HG03469 (cell line): ENCODE measurements around the gene TMEM106C.

Source experiments
- ATAC-seq: cut with Tn5 transposase; IDR thresholded peaks from one replicate; pipeline ENCODE4 v1.9.1; 2021; ENCODE audit warnings: mild to moderate bottlenecking, moderate library complexity, moderate number of reproducible peaks; ENCODE audit not compliant: unreplicated experiment

TMEM106C gene, protein sequence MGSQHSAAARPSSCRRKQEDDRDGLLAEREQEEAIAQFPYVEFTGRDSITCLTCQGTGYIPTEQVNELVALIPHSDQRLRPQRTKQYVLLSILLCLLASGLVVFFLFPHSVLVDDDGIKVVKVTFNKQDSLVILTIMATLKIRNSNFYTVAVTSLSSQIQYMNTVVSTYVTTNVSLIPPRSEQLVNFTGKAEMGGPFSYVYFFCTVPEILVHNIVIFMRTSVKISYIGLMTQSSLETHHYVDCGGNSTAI

DNA sequence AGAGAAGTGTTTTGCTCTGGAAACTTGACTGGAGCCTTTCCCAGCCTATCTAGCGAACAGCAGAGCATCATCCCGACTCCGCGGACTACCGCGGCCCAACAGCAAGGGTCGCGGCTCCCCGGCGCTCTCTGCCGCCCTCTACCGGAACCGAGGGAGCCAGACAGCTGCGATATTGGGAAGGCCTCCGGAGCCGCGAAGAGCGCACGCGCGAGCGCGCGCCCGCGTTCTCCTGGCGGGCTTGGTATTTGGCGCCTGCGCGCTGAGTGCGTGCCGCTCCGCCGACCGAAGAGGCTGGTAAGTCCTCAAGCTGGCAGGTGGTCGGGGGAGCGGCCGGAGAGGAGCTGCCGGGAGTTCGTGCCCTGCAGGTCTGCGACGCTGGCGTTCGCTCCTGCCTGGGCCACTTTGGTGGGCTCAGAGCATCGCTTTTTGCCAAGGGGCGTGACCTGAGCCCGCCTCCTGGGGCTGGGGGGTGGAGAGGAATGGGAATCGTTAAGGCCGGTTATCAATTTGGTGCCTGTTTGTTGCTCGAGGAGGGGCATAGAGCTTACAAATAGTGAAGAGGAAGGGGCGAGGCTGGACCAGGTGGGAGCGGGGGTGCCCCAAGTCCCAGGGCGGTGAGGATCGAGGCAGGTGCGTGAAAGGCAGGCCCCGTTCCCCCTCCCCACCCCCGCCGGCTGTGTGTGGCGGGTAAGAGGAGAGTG lies at the start of gene TMEM106C:
TSS of gene TMEM106C (plus strand) at position 257 of the 701 bp plus-strand sequence. CDS start 641 bp downstream, outside the sequence.
- peak; percentile 86 for ATAC-seq

DNA sequence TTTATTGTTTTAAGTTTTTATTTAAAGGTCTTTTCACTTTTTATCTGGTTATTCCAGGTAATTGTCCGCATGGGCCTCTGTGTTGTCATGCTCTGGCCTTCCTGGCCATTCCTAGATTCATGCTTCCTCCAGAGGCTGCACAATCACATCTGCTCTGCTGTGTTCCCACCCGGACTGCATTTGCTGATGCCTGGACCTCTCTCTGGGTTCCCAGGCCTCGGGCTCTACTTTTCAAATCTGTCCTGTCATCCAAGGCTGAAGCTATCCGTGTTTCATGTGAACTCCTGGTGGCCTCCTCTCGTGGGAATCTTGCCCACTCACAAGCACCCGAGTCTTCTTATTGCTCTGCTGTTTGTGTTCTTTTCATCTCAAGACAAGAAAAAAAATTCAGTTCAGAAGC lies 42.5 kb upstream of the TMEM106C start:
- no peak for ATAC-seq

DNA sequence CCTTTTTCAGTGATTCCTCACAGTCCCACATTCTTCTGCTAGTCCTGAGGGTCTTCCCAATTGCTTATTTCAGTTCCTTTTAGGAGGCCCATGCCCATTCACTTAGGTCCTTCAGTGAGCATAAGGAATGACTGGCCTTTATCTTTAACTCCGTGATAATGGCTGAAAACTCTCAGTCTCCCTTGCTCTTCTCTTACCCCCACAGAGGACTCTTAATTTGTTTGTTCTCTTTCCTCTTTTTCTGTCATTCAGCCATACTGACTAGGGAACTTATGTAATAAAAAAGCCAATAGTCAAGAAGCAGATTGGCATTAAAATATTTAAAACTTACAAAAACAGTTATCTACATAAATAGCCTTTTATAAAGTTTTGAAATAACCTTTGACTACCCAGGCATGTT lies 41.5 kb upstream of the TMEM106C start:
- ATAC-seq: no peak

DNA sequence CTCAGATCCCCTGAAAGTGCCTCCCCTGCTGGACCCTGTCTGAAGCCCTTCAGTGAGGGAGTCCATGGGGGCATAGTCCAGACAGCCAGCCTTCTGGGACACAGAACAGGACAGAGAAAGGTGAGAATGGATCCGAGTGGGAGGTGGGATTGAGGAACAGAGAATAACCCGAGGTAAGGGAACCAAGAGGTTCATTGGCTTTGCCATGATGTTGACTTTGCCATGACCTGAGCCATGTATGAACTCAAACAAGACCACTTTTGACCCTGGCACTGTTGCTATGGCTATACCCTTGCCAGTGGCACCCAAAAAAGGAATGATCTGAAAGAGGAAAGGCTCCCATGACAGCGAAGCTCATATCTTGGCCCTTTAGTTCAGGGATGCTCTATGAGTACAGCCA lies 36.0 kb upstream of the TMEM106C start:
- ATAC-seq: no peak

DNA sequence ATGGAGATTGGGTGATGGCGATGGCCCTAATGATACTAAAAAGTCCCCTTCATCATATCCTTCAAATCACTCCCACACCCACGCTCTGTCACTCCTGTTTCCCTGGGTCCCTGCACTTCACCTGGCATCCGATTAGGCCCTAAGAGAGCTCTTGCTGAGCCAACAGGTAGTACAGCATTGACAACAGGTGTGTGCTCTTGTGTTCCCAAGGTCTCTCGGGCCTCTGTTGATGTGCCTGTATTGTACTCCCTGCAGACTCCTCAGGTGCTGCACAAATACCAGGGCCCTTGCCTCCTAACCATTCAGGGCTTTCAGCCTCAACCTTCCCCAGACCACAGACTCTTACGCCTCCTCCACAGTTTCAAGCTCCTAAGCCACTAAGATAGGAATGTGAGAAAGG lies 32.8 kb upstream of the TMEM106C start:
- no peak for ATAC-seq

DNA sequence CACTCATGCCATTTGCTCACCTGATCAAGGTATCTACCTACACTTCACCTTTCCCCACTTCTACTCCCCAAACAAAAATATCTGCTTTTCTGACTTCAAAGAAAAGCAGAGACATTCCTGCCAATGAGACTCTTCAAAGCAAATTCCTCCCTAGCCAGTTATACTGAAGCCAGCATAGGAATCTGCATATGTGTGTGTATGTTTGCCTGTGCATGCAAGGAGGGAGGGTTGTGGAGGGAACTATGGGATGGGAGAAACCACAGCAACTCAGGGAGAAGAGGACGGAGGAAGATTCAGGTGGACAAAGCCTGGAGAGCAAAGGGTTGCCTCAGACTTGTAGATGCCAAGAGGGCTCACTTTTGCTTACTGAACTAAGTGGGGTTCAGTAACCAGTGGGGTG lies 32.2 kb upstream of the TMEM106C start:
- no peak for ATAC-seq

DNA sequence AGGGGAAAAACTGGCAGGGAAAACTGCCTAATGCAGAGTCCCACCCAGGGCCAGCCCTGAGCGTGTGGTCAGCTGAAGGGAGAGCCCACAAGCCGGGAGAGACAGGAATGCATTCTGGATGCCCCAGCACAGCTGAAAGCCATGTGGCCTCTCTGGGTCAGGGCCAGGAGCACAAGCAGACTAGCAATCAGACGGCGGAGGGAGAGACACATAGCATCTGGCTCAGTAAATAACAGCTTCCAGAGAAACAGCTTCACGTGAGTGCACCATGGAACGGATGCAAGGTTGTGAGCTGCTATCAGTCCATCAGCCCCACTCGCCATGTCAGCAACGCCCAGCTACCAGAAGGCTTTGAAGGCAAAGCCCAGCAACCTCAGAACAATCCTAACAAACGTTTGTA lies 28.2 kb upstream of the TMEM106C start:
- no peak for ATAC-seq

DNA sequence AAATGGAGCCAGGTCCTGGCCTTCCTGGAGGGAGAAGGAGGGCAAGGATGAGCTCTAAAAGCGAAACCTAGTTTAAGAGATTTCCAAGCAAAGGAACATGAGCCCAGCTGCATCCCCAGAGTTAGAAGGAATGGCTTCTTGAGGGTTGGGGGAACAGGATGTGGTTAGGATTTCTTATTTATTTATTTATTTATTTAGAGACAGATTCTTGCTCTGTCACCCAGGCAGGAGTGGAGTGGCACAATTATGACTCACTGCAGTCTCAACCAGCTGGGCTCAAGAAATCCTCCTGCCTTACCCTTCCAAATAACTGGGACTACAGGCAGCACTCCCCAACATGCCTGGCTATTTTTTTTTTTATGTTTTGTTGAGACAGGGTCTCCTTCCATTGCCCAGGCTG lies 25.3 kb upstream of the TMEM106C start:
- no peak for ATAC-seq

DNA sequence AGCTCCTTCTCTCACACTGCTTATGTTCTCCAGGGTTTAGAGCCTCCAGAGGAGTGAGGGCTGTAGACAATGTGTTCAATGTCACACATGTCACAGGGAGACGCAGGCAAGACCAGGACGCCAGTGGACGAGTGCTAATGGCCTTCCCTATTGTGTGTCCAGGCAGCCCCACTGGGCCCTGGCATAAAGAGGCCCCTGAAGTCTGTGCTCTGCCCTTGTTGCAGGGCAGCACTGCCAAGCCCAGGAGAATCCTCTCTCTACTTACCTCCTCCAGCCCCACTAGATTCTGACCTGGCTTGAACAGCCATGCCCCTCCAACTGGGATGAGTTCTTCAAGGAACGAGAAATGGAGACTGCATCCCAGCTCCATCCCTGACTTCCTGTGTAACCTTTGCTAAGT lies 24.8 kb upstream of the TMEM106C start:
- ATAC-seq: no peak

DNA sequence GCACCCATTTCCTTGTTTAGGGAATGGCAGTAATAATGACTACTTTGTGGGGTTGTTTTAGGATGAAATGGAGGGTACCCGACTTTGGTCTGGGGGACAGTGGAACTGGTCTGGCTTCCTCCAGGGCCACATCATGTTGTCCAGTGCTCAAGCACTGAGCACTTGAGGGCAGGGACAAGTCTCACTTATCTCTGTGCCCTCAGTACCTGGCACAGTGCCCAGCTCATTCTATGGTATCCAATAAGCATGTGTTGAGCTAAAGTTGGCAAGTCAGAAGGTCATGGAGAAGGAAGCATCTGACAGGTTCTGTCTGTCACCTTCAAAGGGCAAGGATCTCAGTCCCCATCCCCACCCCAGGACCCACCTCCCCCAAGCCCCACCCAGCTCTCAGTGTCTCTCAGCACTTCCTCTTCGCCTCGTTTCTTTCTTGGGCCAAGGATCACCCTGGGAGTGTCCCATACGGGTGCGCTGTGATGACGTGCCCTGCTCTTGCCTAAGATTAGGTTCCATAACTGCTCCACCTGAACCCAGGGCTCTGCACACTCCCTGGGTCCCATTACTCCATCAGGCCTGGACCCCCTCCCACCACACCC lies 24.3 kb upstream of the TMEM106C start:
- no peak for ATAC-seq

DNA sequence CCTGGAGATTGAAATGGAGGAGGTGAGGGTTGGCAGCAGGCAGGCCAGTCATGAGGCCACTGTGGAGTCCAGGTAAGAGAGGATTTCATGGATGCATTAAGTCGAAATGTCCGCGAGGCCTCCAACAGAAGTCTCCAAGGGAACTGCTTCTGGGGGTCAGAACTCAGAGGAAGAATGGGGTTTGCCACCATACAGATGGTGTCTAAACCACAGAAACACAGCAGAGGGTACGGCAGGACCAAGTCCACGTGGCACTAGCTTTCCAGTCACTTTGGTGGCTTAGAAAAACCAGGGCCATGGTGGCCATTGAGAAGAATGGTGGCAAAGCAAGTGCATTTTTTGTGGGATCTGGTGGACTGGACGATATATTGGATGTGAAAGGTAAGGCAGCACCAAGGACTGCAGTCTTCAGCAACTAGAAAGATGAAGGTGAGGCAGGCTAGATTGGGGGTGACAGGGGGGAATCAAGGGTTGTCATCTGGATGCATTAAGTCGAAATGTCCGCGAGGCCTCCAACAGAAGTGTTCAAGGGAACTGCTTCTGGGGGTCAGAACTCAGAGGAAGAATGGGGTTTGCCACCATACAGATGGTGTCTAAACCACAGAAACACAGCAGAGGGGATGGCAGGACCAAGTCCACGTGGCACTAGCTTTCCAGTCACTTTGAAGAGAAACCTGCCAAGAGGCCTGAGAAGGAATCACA lies 22.5 kb upstream of the TMEM106C start:
- no peak for ATAC-seq

DNA sequence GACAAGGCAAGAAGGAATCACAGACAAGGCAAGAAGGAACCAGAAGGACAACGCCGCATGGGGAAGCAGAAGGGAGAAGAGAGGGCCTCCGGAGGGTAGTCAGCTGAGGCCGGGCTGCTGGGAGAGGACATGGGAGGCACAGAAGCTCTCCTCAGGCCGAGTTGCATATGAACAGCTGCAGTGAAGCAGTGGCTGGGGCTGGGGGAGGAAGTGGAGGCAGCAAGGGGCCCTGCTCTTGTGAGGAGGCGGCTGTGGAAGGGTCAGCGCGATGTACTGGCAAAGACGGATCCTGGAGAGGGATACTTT lies 22.0 kb upstream of the TMEM106C start:
- no peak for ATAC-seq

DNA sequence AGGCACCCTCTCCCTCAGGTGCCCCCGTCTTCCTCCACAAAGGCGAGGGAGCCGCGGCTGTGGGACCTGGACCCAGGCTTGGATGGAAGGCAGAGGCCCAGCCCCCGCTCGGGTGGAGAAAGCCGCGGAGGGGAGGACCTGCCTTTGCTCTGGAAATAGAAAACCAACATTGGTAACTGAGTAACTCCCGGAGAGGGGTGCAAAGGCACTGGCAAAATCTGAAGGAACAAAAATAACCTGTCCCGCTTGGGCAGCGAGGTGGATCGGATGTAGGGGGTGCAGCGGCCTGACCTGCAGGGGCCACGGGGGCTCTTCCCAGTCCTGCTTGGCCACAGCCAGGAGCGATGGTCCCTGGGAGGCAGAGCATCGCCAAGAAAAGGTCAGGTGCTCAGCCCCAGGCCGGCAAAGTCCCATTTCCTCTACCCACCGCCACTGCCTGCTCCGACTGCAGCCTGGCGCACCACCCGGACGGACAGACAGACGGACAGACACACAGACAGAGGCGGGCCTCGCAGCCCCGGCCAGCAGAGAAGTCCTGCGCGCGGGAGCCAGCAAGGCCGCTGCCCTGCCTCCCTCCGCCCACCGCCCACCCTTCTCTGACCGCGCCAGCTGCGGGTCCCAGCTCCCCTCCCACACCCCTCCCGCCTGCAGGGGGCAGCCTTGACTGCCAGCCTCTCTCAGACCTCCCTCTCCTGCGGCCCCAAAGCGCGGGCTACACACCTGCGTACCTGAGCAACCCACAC lies 21.4 kb upstream of the TMEM106C start:
- no peak for ATAC-seq

DNA sequence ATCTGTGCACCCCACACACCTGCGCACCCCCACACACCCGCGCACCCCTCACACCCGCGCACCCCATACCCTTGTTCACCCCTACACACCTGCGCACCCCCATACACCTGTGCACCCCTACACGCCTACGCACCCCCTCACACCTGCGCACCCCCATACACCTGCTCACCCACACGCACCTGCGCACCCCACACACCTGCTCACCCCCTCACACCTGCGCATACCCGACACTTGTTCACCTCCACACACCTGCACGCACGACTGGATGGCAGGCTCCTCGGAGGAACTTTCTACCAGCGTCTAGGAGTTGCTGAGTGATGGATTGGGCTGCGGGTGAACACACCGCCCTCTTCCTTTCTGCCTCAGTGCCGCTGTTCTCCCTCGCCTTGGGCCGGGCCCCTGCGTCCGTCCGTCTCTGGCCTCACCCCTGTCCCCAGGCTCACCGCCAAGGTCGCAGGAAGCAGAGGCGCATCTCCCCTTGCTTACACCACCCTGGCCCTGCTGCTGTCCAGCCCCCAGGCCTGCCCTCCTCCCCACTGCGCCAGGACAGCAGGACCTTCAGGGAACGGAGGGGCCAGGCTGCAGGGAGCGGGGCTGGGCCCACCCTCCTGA lies 20.7 kb upstream of the TMEM106C start:
- no peak for ATAC-seq

DNA sequence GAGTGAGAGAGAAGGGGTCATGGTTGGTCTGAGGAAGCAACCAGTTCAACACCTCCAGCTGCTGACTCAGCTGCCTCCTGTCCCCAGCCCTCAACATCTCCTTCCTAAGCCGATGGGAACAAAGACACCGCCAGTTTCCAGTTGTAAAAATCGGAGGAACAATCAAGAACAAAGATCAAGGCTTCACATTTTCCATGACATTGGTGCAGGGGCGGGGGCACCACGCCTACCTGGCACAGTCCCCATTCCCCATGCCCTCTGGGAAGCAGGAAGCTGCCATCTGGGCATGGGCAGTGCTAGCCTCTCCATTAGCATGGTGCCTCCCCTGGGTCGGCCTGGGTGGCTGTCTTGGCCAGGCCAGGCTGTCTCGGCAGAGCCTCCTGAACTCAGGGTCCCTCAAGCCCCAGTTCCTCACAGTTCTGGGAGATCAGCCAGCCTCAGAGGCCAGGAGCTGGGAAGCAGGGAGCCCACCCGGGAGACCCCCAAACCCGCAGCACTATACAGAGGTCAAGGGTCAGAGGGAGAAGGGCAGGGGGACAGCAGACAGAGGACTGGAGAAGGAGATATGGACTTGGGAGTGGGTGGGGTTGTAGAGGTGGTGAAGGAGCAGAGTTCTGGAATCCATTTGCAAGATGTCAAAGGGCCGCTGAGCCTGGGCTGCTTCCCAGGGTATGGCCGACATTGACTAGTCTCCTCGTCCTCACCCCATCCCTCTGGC lies 19.6 kb upstream of the TMEM106C start:
- ATAC-seq: no peak

DNA sequence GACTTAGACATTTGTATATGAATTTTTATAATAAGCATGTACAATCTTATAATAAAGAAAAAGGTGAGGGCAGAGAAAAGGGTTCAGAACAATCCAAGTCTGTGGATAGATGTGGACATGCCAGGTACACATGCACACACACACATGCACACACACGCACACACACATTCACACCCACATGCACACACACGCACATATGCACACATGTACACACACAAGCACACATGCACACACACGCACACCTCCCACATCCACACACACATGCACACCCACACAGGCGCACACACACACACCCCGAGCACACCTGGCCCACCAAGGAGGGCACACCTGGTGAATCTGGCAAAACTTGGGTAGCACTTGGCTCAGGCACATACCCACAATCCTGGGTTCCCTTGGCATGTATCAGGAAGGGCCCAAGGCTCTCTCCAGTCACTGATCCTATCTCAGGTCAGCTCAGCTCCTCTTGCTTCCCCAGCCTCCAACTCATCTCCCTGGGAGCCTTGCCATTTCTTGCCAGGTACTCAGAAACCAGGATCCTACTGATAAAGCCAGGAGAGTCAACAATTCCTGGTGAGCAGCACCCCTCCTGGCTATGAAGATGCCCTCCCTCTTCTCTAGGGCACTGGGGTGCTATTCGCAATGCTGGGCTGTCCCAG lies 18.6 kb upstream of the TMEM106C start:
- ATAC-seq: no peak

DNA sequence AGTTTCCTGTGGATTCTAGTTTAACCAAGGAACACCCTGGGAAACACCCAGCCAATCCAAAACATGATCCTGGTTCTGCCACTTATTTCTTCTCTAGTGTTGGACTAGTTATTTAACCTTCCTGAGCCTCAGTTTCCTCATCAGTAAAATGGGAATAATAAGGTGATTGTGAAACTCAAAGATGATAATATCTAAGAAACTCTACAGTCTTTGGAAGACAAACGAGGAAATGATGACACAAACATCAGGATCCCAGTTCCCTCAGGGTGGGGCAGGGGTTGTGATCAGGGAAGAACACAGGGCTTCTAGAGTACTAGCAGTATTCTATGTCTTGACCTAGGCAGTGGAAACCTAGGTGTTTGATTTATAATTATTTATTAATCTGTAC lies 18.1 kb upstream of the TMEM106C start:
- no peak for ATAC-seq

DNA sequence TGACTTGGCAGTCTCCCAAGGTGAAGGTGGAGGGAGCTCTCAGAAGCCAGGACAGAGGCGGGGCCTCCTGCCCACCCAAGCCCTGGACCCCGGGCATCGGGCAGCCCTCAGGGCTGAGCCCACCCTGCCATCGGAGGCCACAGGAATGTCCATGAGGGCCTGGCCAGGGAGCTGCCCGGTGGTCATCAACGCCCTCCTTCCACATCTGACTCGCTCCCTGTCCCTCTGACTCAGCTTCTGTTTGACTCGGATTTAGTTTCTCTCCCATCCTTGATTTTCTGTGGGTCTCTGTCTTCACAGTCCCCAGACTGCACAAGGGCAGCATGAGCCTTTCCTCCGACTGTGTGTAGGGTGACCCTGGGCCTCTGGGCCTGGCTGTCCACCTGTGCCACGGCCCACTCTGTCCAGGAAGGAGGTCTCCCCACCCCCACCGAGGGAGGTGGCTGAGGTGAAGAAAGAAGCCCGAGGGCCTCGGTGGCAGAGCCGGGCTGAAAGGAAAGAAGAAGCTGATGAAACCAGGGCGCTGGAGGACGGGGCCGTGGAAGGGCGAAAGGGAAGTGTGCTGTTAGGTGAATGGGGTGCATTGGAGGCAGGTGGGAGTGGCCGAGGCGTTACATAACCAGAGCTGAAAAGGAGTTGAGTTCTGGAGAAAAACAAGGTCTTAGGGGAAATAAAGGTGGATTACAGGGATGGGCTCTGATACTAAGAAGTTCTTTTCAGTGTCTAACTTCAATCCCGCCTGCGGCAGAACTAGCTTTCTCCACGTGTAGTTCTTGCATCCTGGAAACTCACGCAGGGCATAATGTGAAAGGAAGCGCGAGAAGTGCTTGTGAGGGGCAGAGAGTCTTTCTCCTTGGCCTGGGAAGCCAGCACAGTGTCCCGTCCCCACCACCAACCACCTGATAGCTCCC lies 16.7 kb upstream of the TMEM106C start:
- no peak for ATAC-seq

DNA sequence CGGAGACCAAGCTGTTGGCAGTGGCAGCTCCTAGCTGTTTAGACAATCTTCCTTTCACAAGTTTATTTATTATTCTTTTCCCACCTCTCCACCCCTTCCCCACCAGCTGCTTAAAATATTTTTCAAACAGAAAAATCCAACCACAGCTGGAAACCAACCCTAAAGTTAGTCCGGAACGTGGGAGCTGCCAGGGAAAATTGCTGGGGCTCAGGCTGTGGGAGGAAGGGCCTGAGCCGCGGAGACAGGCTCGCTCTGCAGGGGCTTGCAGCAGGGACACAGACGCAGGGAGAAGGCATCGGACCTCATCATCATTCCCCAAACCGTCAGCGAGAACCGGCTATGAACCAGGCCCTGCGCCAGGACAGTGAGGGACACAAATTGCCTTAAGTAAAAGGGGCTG lies 16.1 kb upstream of the TMEM106C start:
- ATAC-seq: no peak
